Stimulated activated CD4-positive, alpha-beta T cell treated with anti-CD3 and anti-CD28 coated beads, Interleukin-12 subunit alpha, Interleukin-12 subunit beta, amount 100 ng/mL, for 4 hours (primary cell): ENCODE measurements around the gene SLC26A4.
A peak's percentile ranks its signal among the peaks of the same experiment; 100 is the strongest.
"Not testable (repeated sequence)": the region's sequence is repeated elsewhere in the genome, so short reads cannot be mapped to it uniquely, and the experiment has no call there.

Experiments
- DNase-seq: peaks from one replicate; pipeline ENCODE4 v3.0.0-alpha.2; 2020

Gene SLC26A4

GRCh38 chr7:107660381-107661080 is at the start of gene SLC26A4:
Gene SLC26A4 (plus strand): TSS chr7:107660828. CDS start chr7:107661642, 814 bp downstream.
- DNase-seq: peak; percentile 27

DNA sequence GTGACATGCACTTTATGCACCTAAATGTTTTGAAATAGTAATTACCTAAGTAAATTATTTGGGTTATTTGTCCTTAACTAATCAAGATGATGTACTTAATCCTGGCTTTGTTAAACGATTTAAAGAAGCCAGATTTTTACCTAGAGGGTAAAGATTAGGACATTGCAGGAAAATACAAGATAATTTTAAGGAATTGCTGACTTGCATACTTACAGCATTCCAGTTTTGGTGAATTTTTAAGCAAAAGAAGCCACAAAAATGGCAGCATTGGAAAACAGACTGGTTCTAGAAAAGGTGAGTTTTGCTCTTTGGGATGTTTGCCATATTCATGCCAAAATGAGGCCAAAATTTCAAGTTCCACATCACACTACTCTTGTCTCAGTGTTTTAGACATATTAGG is 47.2 kb upstream of the SLC26A4 start:
- DNase-seq: no peak

DNA sequence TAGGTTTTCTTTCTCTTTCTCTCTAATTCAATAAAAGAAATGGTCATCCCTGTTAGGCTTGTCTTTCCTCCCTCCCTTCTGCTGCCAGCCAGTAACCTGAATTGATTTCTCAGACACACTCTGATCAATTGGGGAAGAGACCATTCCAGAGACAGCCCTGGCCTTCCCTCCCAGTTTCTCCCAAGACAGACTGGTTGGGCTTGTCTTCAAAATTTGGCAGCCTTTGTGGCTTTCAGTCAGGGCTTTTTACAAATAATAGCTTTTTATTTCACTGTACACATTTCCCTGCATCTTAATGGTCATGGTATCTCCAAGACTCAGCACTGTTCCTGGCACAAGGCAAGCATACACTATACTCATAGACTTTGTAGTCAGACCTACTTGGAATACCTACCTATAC is 46.7 kb upstream of the SLC26A4 start:
- DNase-seq: no peak

- DNase-seq: no peak
Observed at GRCh38 chr7:107614425-107614824, 46.2 kb upstream of the SLC26A4 start.

- no peak for DNase-seq
Observed at GRCh38 chr7:107615910-107616680, 44.5 kb upstream of the SLC26A4 start.

- no peak for DNase-seq
Observed at GRCh38 chr7:107622429-107622828, 38.2 kb upstream of the SLC26A4 start.

DNA sequence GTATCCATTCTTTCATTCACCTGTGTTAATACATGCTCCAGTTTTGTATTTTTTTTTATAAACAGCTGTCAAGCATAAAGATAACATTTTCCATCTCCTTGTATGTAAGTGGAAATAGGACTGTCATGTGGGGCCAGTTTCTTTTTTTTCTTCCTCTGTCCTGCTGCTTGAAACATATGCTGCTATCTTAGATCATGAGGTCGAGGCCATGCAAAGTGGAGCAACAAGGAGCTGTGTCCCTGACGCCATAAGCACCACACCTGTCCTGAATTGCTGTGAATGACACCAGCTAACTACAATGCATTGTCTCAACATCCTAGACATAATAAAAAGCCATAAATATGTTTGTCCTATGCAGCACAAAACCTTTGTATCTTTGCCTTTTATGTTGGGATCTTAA is 37.7 kb upstream of the SLC26A4 start:
- DNase-seq: no peak

- DNase-seq: no peak
Observed at GRCh38 chr7:107627002-107627401, 33.6 kb upstream of the SLC26A4 start.

- no peak for DNase-seq
Observed at GRCh38 chr7:107628461-107629064, 32.1 kb upstream of the SLC26A4 start.

- DNase-seq: no peak
Observed at GRCh38 chr7:107630342-107630741, 30.3 kb upstream of the SLC26A4 start.

- no peak for DNase-seq
Observed at GRCh38 chr7:107631588-107632491, 28.8 kb upstream of the SLC26A4 start.

- no peak for DNase-seq
Observed at GRCh38 chr7:107632492-107632865, 28.1 kb upstream of the SLC26A4 start.

DNA sequence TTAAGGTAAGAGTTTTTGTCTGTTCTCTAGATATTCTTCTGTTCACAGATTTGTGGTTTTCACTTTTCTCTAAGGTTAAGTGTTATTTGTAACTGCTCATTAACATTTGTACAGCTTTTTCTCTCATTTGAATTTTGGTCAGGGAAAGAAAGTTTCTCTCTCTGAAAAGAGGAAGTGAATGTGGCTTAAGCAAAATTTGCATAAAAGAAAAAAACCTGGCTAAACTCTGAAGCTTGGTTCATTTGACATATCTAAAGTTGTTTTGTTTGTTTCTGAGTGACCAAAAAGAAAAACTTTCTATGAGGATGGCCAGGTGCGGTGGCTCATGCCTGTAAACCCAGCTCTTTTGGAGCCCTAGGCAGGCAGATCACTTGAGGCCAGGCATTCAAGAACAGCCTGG is 22.0 kb upstream of the SLC26A4 start:
- no peak for DNase-seq

GRCh38 chr7:107639070-107639469 is 21.6 kb upstream of the SLC26A4 start:
- DNase-seq: not testable (repeated sequence)

DNA sequence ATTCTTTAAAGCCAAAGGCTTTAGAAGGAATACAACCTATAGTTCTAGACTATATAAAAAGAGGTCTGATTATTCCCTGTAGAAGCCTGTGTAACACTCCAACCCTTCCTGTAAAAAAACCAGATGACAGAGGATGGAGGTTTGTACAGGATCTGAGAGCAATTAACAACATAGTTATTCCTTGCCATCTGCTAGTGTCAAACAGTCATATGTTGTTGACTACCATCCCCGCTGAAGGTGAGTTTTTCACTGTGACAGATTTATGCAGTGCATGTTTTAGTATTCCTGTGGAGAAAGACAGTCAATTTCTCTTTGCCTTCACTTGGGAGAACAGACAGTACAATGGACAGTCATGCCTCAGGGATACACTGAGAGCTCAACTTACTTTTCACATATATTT is 19.0 kb upstream of the SLC26A4 start:
- DNase-seq: no peak

- DNase-seq: no peak
Observed at GRCh38 chr7:107642501-107642900, 18.1 kb upstream of the SLC26A4 start.

DNA sequence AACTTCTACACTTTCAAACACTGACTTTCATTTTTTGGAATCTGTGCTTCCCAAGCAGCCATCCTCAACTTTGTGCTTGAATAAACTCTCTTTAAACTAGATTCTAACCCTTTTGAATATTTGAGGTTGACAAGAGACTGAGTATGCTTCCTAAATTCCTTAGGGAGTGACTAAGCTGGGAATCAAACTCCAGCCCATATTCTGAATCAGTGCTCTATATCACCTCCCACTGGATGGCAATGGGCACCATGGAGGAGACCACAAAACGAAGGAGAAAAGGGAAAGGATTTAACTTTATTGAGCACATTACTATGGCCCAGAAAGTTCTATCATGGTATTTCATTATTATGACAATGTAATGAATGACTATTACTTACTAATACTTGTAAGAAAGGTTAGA is 17.2 kb upstream of the SLC26A4 start:
- DNase-seq: no peak

DNA sequence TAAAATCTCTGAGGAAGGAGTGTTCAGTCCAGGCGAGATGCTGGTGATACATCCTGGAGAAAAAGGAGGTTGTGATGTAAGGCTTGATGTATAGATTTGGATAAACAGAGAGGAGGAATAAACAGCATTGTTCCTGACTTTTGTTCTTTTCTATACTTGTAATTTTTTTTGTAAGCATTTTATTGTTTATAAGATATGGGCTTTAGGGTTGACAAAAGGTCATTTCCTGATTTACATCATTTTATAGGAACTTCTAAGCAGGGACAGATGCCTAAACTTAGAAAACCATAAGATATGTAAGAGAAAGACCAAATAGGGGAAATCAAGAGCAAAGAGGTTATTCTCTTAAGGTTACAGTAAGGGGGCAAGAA is 16.7 kb upstream of the SLC26A4 start:
- no peak for DNase-seq

DNA sequence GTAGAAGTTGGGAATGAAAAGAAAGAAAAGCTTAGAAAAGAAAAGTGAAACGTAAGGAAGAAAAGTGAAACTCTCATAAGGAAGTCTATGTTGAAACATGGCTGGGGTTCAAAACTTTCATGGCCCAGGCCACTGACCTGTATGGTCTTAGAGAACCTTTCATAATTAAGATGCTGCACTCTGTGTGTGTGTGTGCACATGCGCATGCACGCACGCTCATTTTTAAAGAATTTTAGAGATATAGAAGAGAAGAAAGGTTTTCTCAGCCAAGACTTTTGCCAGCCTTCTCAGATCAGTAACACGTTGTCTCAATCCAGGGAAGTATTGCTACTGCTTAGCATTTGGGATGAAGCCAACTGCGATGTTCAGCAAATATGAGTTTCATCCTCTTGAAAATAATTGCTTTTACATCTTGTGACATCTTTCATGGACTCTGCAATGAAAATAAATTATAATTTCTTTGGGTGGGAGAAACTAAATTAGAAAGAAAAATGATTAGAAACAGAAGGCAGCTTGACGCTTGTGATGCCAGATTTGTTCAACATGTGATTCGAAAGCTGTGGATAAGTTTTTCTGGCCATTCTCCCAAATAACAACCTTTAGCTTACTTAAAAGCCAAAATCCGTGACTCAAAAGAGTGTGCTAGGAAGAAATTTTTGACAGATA is 16.2 kb upstream of the SLC26A4 start:
- no peak for DNase-seq

GRCh38 chr7:107652642-107653041 is 8.0 kb upstream of the SLC26A4 start:
- no peak for DNase-seq

DNA sequence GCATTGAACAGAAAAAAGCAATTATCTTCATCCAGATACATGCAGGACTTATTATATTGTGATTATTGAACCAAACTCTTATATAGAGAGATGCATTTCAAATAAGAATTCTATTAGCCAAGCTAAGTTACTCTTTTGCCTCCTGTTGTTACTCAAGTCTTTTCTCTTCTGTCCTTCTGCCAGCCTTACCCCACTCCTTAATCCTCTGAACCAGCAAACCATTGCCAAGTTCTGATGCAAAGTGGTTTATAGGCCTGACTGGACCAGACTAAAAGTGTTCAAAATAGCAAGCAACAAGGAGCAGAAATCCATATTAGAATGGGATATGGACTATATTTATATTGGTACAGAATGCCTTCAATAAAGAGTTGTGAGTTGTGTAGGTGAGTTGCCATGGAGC is 2.2 kb upstream of the SLC26A4 start:
- no peak for DNase-seq

DNA sequence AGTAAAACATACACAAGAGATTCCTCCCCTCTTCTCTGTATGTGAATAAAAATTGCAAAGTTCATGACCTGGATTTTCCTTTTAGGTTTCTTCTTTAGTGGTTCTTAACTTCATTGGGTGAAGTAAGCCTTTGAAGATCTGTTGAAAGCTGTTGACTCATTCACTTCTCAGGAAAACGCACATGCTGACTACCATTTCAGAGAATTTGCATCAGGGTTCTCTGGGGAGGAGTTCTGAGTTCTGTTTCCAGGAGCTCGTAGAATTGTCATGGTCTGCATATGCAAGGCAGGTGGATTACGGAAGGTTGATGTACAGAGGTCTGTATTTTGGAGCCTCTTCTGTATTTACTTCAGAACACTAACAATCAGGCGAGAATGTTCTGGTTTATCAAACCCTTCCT is 962 bp upstream of the SLC26A4 start:
- DNase-seq: peak; percentile 25
